Upper lobe of right lung (tissue), 1 donor: ENCODE measurements around the gene CNN2. TPM values are rescaled to one million over a fixed set of nuclear protein-coding genes. Genes with fewer than 3 reads are reported as not detected.
"Not testable (repeated sequence)": the region's sequence is repeated elsewhere in the genome, so short reads cannot be mapped to it uniquely, and the experiment has no call there.

Source experiments
- ATAC-seq: fragments of 200-7000 bp; cut with Tn5 transposase; one replicate; pipeline ENCODE4 v1.9.1; 2020; ENCODE audit warnings: mild to moderate bottlenecking, moderate library complexity
- DNase-seq: peaks from one replicate; pipeline ENCODE4 v3.0.0-alpha.2; 2020
- H3K27ac ChIP-seq: fragments of 200-600 bp; one replicate; pipeline ENCODE4 v1.8.0; 2022
- H3K27me3 ChIP-seq: fragments of 200-600 bp; one replicate; pipeline ENCODE4 v1.8.0; 2022; ENCODE audit warnings: mild to moderate bottlenecking
- H3K36me3 ChIP-seq: fragments of 200-600 bp; one replicate; pipeline ENCODE4 v1.8.0; 2022
- H3K4me1 ChIP-seq: fragments of 200-600 bp; one replicate; pipeline ENCODE4 v1.8.0; 2022
- H3K4me3 ChIP-seq: fragments of 200-600 bp; one replicate; pipeline ENCODE4 v1.8.0; 2022; ENCODE audit warnings: mild to moderate bottlenecking
- H3K9me3 ChIP-seq: fragments of 200-600 bp; one replicate; pipeline ENCODE4 v1.8.0; 2022
- CTCF ChIP-seq: fragments of 200-600 bp; IDR thresholded peaks from one replicate; pipeline ENCODE4 v1.8.0; 2022; ENCODE audit warnings: antibody characterized with exemption
- intact Hi-C: fragments of 100-400 bp; cut with DNase I; formaldehyde crosslinking; loops from one replicate; pipeline ENCODE4 v1.11.0; 2022
- total RNA-seq: library from RNA; stranded (reverse); fragmentation: NEBNext Ultra II Directional; extraction: Animal tissue kit (Norgen Biotek cat#: 25700); gene quantifications from one replicate; pipeline ENCODE4 v1.2.1, GENCODE V29; 2021
- donor health status: DM: no; HTN: yes; CAD: no; lungs with severe emphysema.

The CNN2 gene
- total RNA-seq, 1 donor from 2014 or later = 220 TPM

GRCh38 chr19:1018393-1018792 is 8.0 kb upstream of the CNN2 start:
- DNase-seq (no peak), ATAC-seq (no peak)
- H3K27ac ChIP-seq = no peak overlapping the region
- H3K36me3 ChIP-seq = peaks cover 10% of the 10 kb centered on the region
- no peaks in the 10 kb centered on the region for H3K27me3 ChIP-seq
- TF ChIP-seq CTCF = no peak
- intact Hi-C loops = no loop called here
- no peaks in the 10 kb centered on the region for H3K9me3 ChIP-seq
- no peak overlapping the region for H3K4me3 ChIP-seq
- peaks cover 56% of the 10 kb centered on the region for H3K4me1 ChIP-seq

- ATAC-seq (no peak), DNase-seq (no peak)
- Histone ChIP-seq H3K4me1 (peaks cover 56% of the 10 kb centered on the region), H3K36me3 (peaks cover 3% of the 10 kb centered on the region), H3K27me3 (no peaks in the 10 kb centered on the region), H3K27ac (no peak overlapping the region), H3K4me3 (peak overlapping the region; percentile 79), H3K9me3 (no peaks in the 10 kb centered on the region)
- intact Hi-C loops = no loop called here
- TF ChIP-seq CTCF = no peak
These were observed 7.3 kb upstream of the CNN2 start for GRCh38 chr19:1018932-1019615.

- peaks cover 56% of the 10 kb centered on the region for H3K4me1 ChIP-seq
- no peak for TF ChIP-seq CTCF
- H3K36me3 ChIP-seq = no peaks in the 10 kb centered on the region
- H3K9me3 ChIP-seq = no peaks in the 10 kb centered on the region
- no peak for DNase-seq
- ATAC-seq = no peak
- intact Hi-C loops = no loop called here
- no peak overlapping the region for H3K27ac ChIP-seq
- H3K27me3 ChIP-seq = no peaks in the 10 kb centered on the region
- peak overlapping the region; percentile 79 for H3K4me3 ChIP-seq
These were observed 6.8 kb upstream of the CNN2 start for GRCh38 chr19:1019616-1019961.

- Histone ChIP-seq H3K9me3 (no peaks in the 10 kb centered on the region), H3K4me3 (peak overlapping the region; percentile 79), H3K4me1 (peaks cover 56% of the 10 kb centered on the region), H3K27me3 (no peaks in the 10 kb centered on the region), H3K36me3 (no peaks in the 10 kb centered on the region), H3K27ac (peak overlapping the region; percentile 97)
- intact Hi-C loops = no loop called here
- no peak for TF ChIP-seq CTCF
- ATAC-seq = peak; percentile 5
- no peak for DNase-seq
These were observed 6.2 kb upstream of the CNN2 start for GRCh38 chr19:1019980-1020867.

- no peaks in the 10 kb centered on the region for H3K9me3 ChIP-seq
- peaks cover 53% of the 10 kb centered on the region for H3K4me1 ChIP-seq
- DNase-seq = peak; percentile 99
- no peaks in the 10 kb centered on the region for H3K36me3 ChIP-seq
- intact Hi-C loops = no loop called here
- peak within 1 kb of the TSS; percentile 79 for H3K4me3 ChIP-seq
- H3K27me3 ChIP-seq = no peaks in the 10 kb centered on the region
- peak within 1 kb of the TSS; percentile 97 for H3K27ac ChIP-seq
- no peak for TF ChIP-seq CTCF
- ATAC-seq = peak; percentile 94
These were observed 5.5 kb upstream of the CNN2 start, which contains the start of gene TMEM259 for GRCh38 chr19:1020868-1021425. TSS of gene TMEM259 (minus strand) at chr19:1021123. CDS start at chr19:1020996, 127 bp downstream.

GRCh38 chr19:1023883-1024188 is 2.6 kb upstream of the CNN2 start:
- DNase-seq, H3K36me3 ChIP-seq, H3K9me3 ChIP-seq, ATAC-seq, H3K4me3 ChIP-seq, H3K27me3 ChIP-seq, H3K27ac ChIP-seq, intact Hi-C loops: not testable (repeated sequence)
- peaks cover 29% of the 10 kb centered on the region for H3K4me1 ChIP-seq

GRCh38 chr19:1025080-1025479 is 1.3 kb upstream of the CNN2 start:
- H3K27ac ChIP-seq, intact Hi-C loops, H3K4me3 ChIP-seq, H3K9me3 ChIP-seq, H3K27me3 ChIP-seq, DNase-seq, H3K36me3 ChIP-seq, ATAC-seq: not testable (repeated sequence)
- H3K4me1 ChIP-seq = peaks cover 27% of the 10 kb centered on the region
